ENCODE measurements around the gene RUNX1.

Gene RUNX1

GRCh38 chr21:34877485-34878128, 171.5 kb downstream of the RUNX1 start:
- no peak for DNase-seq

- DNase-seq: no peak
Measured at GRCh38 chr21:34875830-34876229, 173.3 kb downstream of the RUNX1 start.

- DNase-seq: no peak
Measured at GRCh38 chr21:34874684-34875513, 174.2 kb downstream of the RUNX1 start.

- DNase-seq: no peak
Measured at GRCh38 chr21:34871026-34871908, 177.8 kb downstream of the RUNX1 start.

GRCh38 chr21:34870246-34870645, 178.9 kb downstream of the RUNX1 start:
- DNase-seq: no peak

GRCh38 chr21:34869545-34869944, 179.6 kb downstream of the RUNX1 start:
- no peak for DNase-seq

- DNase-seq: no peak
Measured at GRCh38 chr21:34867785-34868184, 181.3 kb downstream of the RUNX1 start.

- no peak for DNase-seq
Measured at GRCh38 chr21:34865400-34866241, 183.5 kb downstream of the RUNX1 start.

GRCh38 chr21:34864370-34865149, 184.5 kb downstream of the RUNX1 start:
- no peak for DNase-seq

GRCh38 chr21:34862951-34863350, 186.2 kb downstream of the RUNX1 start:
- DNase-seq: no peak

- DNase-seq: no peak
Measured at GRCh38 chr21:34861258-34861657, 187.8 kb downstream of the RUNX1 start.

GRCh38 chr21:34859976-34860653, 189.0 kb downstream of the RUNX1 start:
- no peak for DNase-seq

GRCh38 chr21:34858559-34858958, 190.5 kb downstream of the RUNX1 start:
- no peak for DNase-seq

- no peak for DNase-seq
Measured at GRCh38 chr21:34857874-34858273, 191.2 kb downstream of the RUNX1 start.

GRCh38 chr21:34857122-34857713, 191.9 kb downstream of the RUNX1 start:
- no peak for DNase-seq

GRCh38 chr21:34852448-34852847, 196.7 kb downstream of the RUNX1 start:
- no peak for DNase-seq

GRCh38 chr21:34850166-34850690, 198.9 kb downstream of the RUNX1 start:
- no peak for DNase-seq

- no peak for DNase-seq
Measured at GRCh38 chr21:34846601-34847112, 202.4 kb downstream of the RUNX1 start.

GRCh38 chr21:34845521-34846451, 203.3 kb downstream of the RUNX1 start:
- no peak for DNase-seq
